H9 (cell line): ENCODE data around the gene DCN. TPM values are rescaled to one million over a fixed set of nuclear protein-coding genes. Genes with fewer than 3 reads are reported as not detected.

Experiments
- DNase-seq: peaks from one replicate; pipeline ENCODE4 v3.0.0-alpha.2; 2017
- H2AFZ ChIP-seq: one replicate; pipeline ENCODE4 v1.6.1; 2013; ENCODE audit warnings: mild to moderate bottlenecking, low read length, control low read depth, moderate library complexity
- H2AK5ac ChIP-seq: 2 replicates; pipeline ENCODE4 v1.6.1; 2013; ENCODE audit warnings: low read length, control low read depth, mixed read lengths; ENCODE audit not compliant: insufficient read length
- H2BK120ac ChIP-seq: one replicate; pipeline ENCODE4 v1.6.1; 2013; ENCODE audit warnings: low read depth, mild to moderate bottlenecking, low read length, control low read depth, inconsistent platforms; ENCODE audit not compliant: poor library complexity, severe bottlenecking
- H2BK12ac ChIP-seq: 2 replicates; pipeline ENCODE4 v1.6.1; 2013; ENCODE audit warnings: low read length, control low read depth, mixed read lengths, low read depth; ENCODE audit not compliant: insufficient read length
- H2BK15ac ChIP-seq: 2 replicates; pipeline ENCODE4 v1.6.1; 2013; ENCODE audit warnings: low read depth, low read length, control low read depth
- H2BK20ac ChIP-seq: one replicate; pipeline ENCODE4 v1.6.1; 2013; ENCODE audit warnings: low read depth, mild to moderate bottlenecking, low read length, control low read depth, inconsistent platforms; ENCODE audit not compliant: poor library complexity, severe bottlenecking
- H2BK5ac ChIP-seq: 2 replicates; pipeline ENCODE4 v1.6.1; 2013; ENCODE audit warnings: low read length, control low read depth, mixed read lengths; ENCODE audit not compliant: insufficient read length
- H3K14ac ChIP-seq: 2 replicates; pipeline ENCODE4 v1.6.1; 2013; ENCODE audit warnings: low read length, control low read depth; ENCODE audit not compliant: insufficient read depth
- H3K18ac ChIP-seq: 2 replicates; pipeline ENCODE4 v1.6.1; 2013; ENCODE audit warnings: low read depth, mild to moderate bottlenecking, mixed read lengths, low read length, control low read depth; ENCODE audit not compliant: insufficient read length
- H3K23ac ChIP-seq: 2 replicates; pipeline ENCODE4 v1.6.1; 2013; ENCODE audit warnings: low read length, control low read depth, mixed read lengths, low read depth; ENCODE audit not compliant: insufficient read length
- H3K23me2 ChIP-seq: 2 replicates; pipeline ENCODE4 v1.6.1; 2013; ENCODE audit warnings: low read depth, mild to moderate bottlenecking, mixed read lengths, low read length, control low read depth; ENCODE audit not compliant: insufficient read length, poor library complexity, severe bottlenecking
- H3K27ac ChIP-seq: 2 replicates; pipeline ENCODE4 v1.5.1; 2013; ENCODE audit warnings: low read length, control low read depth, mixed read lengths, low read depth; ENCODE audit not compliant: insufficient read length
- H3K27me3 ChIP-seq: 2 replicates; pipeline ENCODE4 v1.6.1; 2013; ENCODE audit warnings: low read length, control low read depth, inconsistent platforms; ENCODE audit not compliant: insufficient read depth
- H3K4ac ChIP-seq: 2 replicates; pipeline ENCODE4 v1.6.1; 2013; ENCODE audit warnings: low read depth, mild to moderate bottlenecking, control low read depth, inconsistent platforms, low read length, moderate library complexity
- H3K4me1 ChIP-seq: 2 replicates; pipeline ENCODE4 v1.6.1; 2013; ENCODE audit warnings: low read length, control low read depth, inconsistent platforms; ENCODE audit not compliant: insufficient read depth
- H3K4me2 ChIP-seq: 2 replicates; pipeline ENCODE4 v1.6.1; 2013; ENCODE audit warnings: low read length, control low read depth, mixed read lengths; ENCODE audit not compliant: insufficient read length, insufficient read depth
- H3K56ac ChIP-seq: 2 replicates; pipeline ENCODE4 v1.6.1; 2013; ENCODE audit warnings: low read depth, mild to moderate bottlenecking, mixed read lengths, low read length, control low read depth; ENCODE audit not compliant: insufficient read length
- H3K79me1 ChIP-seq: 2 replicates; pipeline ENCODE4 v1.6.1; 2013; ENCODE audit warnings: low read depth, mild to moderate bottlenecking, moderate library complexity, low read length, control low read depth, inconsistent platforms; ENCODE audit not compliant: insufficient read depth, poor library complexity, severe bottlenecking
- H3K79me2 ChIP-seq: 2 replicates; pipeline ENCODE4 v1.6.1; 2013; ENCODE audit warnings: low read length, control low read depth, inconsistent platforms; ENCODE audit not compliant: insufficient read depth
- H3K9ac ChIP-seq: 2 replicates; pipeline ENCODE4 v1.6.1; 2013; ENCODE audit warnings: low read length, control low read depth, mixed read lengths; ENCODE audit not compliant: insufficient read length; ENCODE audit errors: extremely low read depth
- H3K9me3 ChIP-seq: one replicate; pipeline ENCODE4 v1.6.1; 2013; ENCODE audit warnings: low read depth, low read length, inconsistent platforms; ENCODE audit not compliant: control insufficient read depth
- H3T11ph ChIP-seq: one replicate; pipeline ENCODE4 v1.6.1; 2013; ENCODE audit warnings: mild to moderate bottlenecking, low read length, control low read depth, inconsistent platforms
- H4K20me1 ChIP-seq: one replicate; pipeline ENCODE4 v1.6.1; 2013; ENCODE audit not compliant: control insufficient read depth, insufficient read length, insufficient read depth
- H4K5ac ChIP-seq: 2 replicates; pipeline ENCODE4 v1.6.1; 2013; ENCODE audit warnings: low read depth, mild to moderate bottlenecking, mixed read lengths, low read length, control low read depth; ENCODE audit not compliant: insufficient read length
- H4K8ac ChIP-seq: replicated peaks from 2 replicates; pipeline ENCODE4 v1.6.1; 2013; ENCODE audit warnings: low read length, control low read depth, mixed read lengths, low read depth; ENCODE audit not compliant: insufficient read length
- H4K91ac ChIP-seq: 2 replicates; pipeline ENCODE4 v1.6.1; 2013; ENCODE audit warnings: low read depth, mild to moderate bottlenecking, moderate library complexity, mixed read lengths, low read length, control low read depth; ENCODE audit not compliant: insufficient read length
- H3K27ac Mint-ChIP-seq, 3 experiments: 2 replicates in 2 of 3; 3 replicates in 1 of 3; pipeline ENCODE4 v1.8.0; 2020 to 2021; ENCODE audit warnings: mixed read lengths in 3 of 3, mild to moderate bottlenecking in 1 of 3, moderate library complexity in 1 of 3
- H3K27me3 Mint-ChIP-seq: 2 replicates; pipeline ENCODE4 v1.8.0; 2021; ENCODE audit warnings: low read depth, mild to moderate bottlenecking, moderate library complexity, mixed read lengths
- H3K36me3 Mint-ChIP-seq, 3 experiments: 2 replicates in 2 of 3; 3 replicates in 1 of 3; pipeline ENCODE4 v1.8.0; 2020 to 2021; ENCODE audit warnings: low read depth in 3 of 3, mixed read lengths in 3 of 3; ENCODE audit not compliant: insufficient read depth in 1 of 3
- H3K4me1 Mint-ChIP-seq, 2 experiments: 2 replicates each; pipeline ENCODE4 v1.8.0; 2020; ENCODE audit warnings: mixed read lengths in 2 of 2
- H3K4me3 Mint-ChIP-seq, 2 experiments: 2 replicates in 1 of 2; 3 replicates in 1 of 2; pipeline ENCODE4 v1.8.0; 2020 to 2021; ENCODE audit warnings: mild to moderate bottlenecking in 2 of 2, mixed read lengths in 2 of 2, moderate library complexity in 1 of 2
- H3K9me3 Mint-ChIP-seq, 2 experiments: 2 replicates in 1 of 2; 3 replicates in 1 of 2; pipeline ENCODE4 v1.8.0; 2020; ENCODE audit warnings: mild to moderate bottlenecking in 2 of 2, mixed read lengths in 2 of 2, moderate library complexity in 1 of 2
- CTCF ChIP-seq: fragments of 200-600 bp; sonication (generic); conservative IDR thresholded peaks from 3 replicates; pipeline ENCODE4 v1.8.0; 2021; ENCODE audit warnings: antibody characterized with exemption, mild to moderate bottlenecking
- WGBS: extraction: QIAGEN DNeasy Blood & Tissue Kit; methylation state at CpG from one replicate; pipeline ENCODE4 v1.1.7; 2013; ENCODE audit warnings: missing lambda C conversion rate, low lambda C conversion rate, mixed read lengths; ENCODE audit not compliant: insufficient read length; ENCODE audit errors: extremely low coverage; 5-methylcytosine and 5-hydroxymethylcytosine counted together
- total RNA-seq: library from RNA; stranded (reverse); gene quantifications from 2 replicates; pipeline ENCODE4 v1.2.1, GENCODE V29; 2021

The DCN gene
- total RNA-seq, 1 experiment from 2014 or later, result not detected

DNA sequence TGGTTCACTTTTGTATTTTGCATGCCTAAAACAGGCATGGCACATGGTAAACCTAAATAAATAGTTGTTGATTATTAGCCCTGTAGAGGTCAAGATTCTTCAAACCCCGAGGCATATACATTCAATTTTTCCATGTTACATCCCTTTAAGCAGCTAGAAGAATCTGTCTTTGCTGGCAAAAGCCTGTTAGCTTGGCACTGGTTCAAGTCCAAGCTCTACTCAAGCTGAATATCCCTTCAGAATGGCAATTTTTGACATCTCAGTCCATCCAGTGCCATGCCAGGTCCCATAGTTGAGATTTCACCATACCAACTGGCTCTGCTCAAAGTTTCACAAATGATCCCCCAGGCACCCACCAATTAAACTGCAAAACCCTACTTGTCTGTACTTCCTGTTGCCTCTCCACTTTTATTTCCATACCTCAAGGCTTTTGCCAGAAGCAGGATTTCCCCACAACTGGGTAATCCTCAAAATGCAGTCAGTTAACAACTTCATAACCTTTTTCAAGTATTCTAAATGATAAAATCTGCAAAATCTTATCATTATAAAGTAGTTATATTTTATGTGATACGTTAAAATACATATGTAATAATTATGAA is 9.0 kb upstream of the DCN start:
- H3K4me2 ChIP-seq, result no peak overlapping the region
- H3K56ac ChIP-seq, result no peak overlapping the region
- H2AK5ac ChIP-seq, result no peak overlapping the region
- no peak overlapping the region for H2BK15ac ChIP-seq
- Mint-ChIP-seq H3K9me3 (peaks cover 8 to 9% of the 10 kb centered on the region in 2 experiments), H3K27me3 (no peaks in the 10 kb centered on the region; the same call in 1 of the 2 replicates), H3K36me3 (peaks cover 0 to 9% (median 3%) of the 10 kb centered on the region in 3 experiments; a peak in 6 of 7 replicates), H3K4me3 (no peak overlapping the region), H3K27ac (no peak overlapping the region), H3K4me1 (no peaks in the 10 kb centered on the region)
- H4K5ac ChIP-seq, result no peak overlapping the region
- no peak overlapping the region for H3K23ac ChIP-seq
- no peaks in the 10 kb centered on the region for H3K9me3 ChIP-seq
- H3K18ac ChIP-seq, result no peak overlapping the region
- H2BK12ac ChIP-seq, result no peak overlapping the region
- no peak overlapping the region for H4K91ac ChIP-seq
- no peak overlapping the region for H3K9ac ChIP-seq
- no peak overlapping the region for H3K4ac ChIP-seq
- no peak overlapping the region for H2BK5ac ChIP-seq
- H3K27ac ChIP-seq, result no peak overlapping the region
- no peaks in the 10 kb centered on the region for H3K27me3 ChIP-seq
- no peak overlapping the region for H2AFZ ChIP-seq
- H3K79me1 ChIP-seq, result no peaks in the 10 kb centered on the region
- no peak overlapping the region for H4K8ac ChIP-seq
- no peaks in the 10 kb centered on the region for H3K79me2 ChIP-seq
- no peak overlapping the region for H2BK120ac ChIP-seq
- WGBS, result no CpG with 5 or more reads among the region's 2 CpGs
- no peaks in the 10 kb centered on the region for H4K20me1 ChIP-seq
- no peak for DNase-seq
- no peaks in the 10 kb centered on the region for H3K23me2 ChIP-seq
- no peaks in the 10 kb centered on the region for H3K4me1 ChIP-seq
- no peak overlapping the region for H3T11ph ChIP-seq
- H3K14ac ChIP-seq, result no peak overlapping the region
- H2BK20ac ChIP-seq, result no peak overlapping the region
- TF ChIP-seq CTCF, result no peak
